ENCODE measurements around the gene CNDP2.
A peak's percentile ranks its signal among the peaks of the same experiment; 100 is the strongest.
"Not testable (repeated sequence)": the region's sequence is repeated elsewhere in the genome, so short reads cannot be mapped to it uniquely, and the experiment has no call there.

Gene CNDP2

GRCh38 chr18:74493689-74494088, 2.5 kb upstream of the CNDP2 start:
- Histone ChIP-seq H3K27me3 (ENCODE audit: control insufficient read depth, insufficient read depth, low read length) (no peaks in the 10 kb centered on the region), H3K9ac (ENCODE audit: low read length) (no peak overlapping the region), H3K36me3 (ENCODE audit: control insufficient read depth, low read depth, low read length) (no peaks in the 10 kb centered on the region), H3K9me3 (ENCODE audit: control insufficient read depth, low read depth, low read length) (no peaks in the 10 kb centered on the region), H3K27ac (ENCODE audit: low read length) (no peak overlapping the region), H3K4me3 (ENCODE audit: low read length) (no peak overlapping the region), H3K4me1 (ENCODE audit: control insufficient read depth, low read depth, low read length) (peaks cover 4% of the 10 kb centered on the region)

DNA sequence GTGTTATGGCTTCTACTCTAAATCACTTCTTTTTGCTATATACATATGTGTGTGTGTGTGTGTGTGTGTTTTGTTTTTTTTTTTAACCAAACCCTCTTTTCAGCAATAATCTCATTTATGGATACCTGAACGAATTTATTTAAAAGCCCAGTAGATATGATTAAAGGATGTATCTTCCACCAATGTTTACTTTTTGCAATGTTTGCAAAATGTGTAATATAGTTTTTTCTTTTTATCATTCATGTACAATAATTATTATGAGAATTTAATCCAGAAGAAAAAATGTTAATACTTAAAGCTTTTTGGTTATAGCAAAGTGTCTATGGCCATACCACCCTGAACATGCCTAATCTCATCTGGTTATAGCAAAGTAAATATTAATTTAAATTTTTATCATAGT, 1.6 kb upstream of the CNDP2 start:
- no peaks in the 10 kb centered on the region for H3K9me3 ChIP-seq (ENCODE audit: control insufficient read depth, low read depth, low read length)
- no peak overlapping the region for H3K9ac ChIP-seq (ENCODE audit: low read length)
- no peak overlapping the region for H3K27ac ChIP-seq (ENCODE audit: low read length)
- no peaks in the 10 kb centered on the region for H3K27me3 ChIP-seq (ENCODE audit: control insufficient read depth, insufficient read depth, low read length)
- peaks cover 10% of the 10 kb centered on the region for H3K4me1 ChIP-seq (ENCODE audit: control insufficient read depth, low read depth, low read length)
- no peaks in the 10 kb centered on the region for H3K36me3 ChIP-seq (ENCODE audit: control insufficient read depth, low read depth, low read length)
- no peak overlapping the region for H3K4me3 ChIP-seq (ENCODE audit: low read length)

DNA sequence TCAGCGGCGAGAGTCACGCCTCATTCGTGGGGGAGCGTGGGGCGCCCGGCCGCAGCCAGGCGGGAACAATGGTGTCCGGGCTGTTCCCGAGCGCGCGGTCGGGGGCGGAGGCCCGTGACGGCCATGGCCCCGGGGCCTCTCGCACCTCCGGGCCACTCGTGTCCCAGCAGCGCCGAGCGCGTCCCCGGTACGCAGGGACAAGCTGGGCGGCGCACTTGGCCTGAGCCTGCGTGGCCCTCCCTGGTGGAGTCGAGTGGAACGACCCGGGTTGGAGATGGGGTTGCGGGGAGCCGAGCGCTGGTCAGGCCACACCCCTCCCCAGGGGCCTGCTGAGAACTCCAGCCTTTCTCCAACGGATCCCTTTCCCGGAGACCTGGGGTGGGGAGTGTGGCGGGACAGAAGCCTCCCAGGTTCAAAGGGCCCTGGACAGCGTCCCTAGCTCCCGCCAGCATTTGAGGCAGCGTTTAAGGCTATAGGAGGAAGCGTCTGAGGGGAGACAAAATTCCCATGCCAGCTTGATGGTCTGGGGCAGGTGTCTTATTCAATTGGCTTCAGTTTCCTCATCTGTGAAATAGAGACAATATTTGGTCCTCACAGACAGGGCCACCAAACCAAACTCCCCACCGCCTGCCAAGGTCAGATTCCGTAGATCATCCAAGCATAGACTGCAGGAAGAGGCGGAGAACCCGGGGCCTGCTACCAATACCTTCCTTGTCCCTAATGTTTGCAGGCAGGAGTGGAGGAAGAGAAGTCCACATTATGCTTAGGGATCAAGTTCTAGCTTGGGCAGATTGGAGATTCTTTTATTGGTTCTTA, 553 bp downstream of the CNDP2 start:
- peak overlapping the region; percentile 90 for H3K9ac ChIP-seq (ENCODE audit: low read length)
- peaks cover 13% of the 10 kb centered on the region for H3K4me1 ChIP-seq (ENCODE audit: control insufficient read depth, low read depth, low read length)
- H3K27me3 ChIP-seq (ENCODE audit: control insufficient read depth, insufficient read depth, low read length), result no peaks in the 10 kb centered on the region
- H3K4me3 ChIP-seq (ENCODE audit: low read length), result peak overlapping the region; percentile 83
- no peaks in the 10 kb centered on the region for H3K9me3 ChIP-seq (ENCODE audit: control insufficient read depth, low read depth, low read length)
- H3K27ac ChIP-seq (ENCODE audit: low read length), result peak overlapping the region; percentile 77
- peaks cover 18% of the 10 kb centered on the region for H3K36me3 ChIP-seq (ENCODE audit: control insufficient read depth, low read depth, low read length)

DNA sequence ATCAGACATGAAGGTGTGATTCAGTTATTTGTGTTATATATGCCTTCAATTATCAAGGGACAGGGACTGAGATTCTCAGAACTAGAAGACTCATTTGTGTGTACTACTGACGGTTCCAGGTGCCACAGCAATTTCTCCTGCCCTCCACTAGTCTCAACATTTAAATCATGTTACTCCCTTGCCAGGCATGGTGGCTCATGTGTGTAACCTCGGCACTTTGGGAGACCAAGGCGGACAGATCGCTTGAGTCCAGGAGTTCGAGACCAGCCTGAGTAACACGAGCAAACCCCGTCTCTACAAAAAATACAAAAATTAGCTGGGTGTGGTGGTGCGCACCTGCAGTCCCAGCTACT, 1.1 kb downstream of the CNDP2 start:
- H3K27ac ChIP-seq (ENCODE audit: low read length), result no peak overlapping the region
- H3K4me3 ChIP-seq (ENCODE audit: low read length), result peak overlapping the region; percentile 83
- no peaks in the 10 kb centered on the region for H3K27me3 ChIP-seq (ENCODE audit: control insufficient read depth, insufficient read depth, low read length)
- H3K9me3 ChIP-seq (ENCODE audit: control insufficient read depth, low read depth, low read length), result no peaks in the 10 kb centered on the region
- peaks cover 13% of the 10 kb centered on the region for H3K4me1 ChIP-seq (ENCODE audit: control insufficient read depth, low read depth, low read length)
- H3K36me3 ChIP-seq (ENCODE audit: control insufficient read depth, low read depth, low read length), result peaks cover 23% of the 10 kb centered on the region
- peak overlapping the region; percentile 90 for H3K9ac ChIP-seq (ENCODE audit: low read length)

GRCh38 chr18:74497778-74498177, 1.6 kb downstream of the CNDP2 start:
- no peaks in the 10 kb centered on the region for H3K27me3 ChIP-seq (ENCODE audit: control insufficient read depth, insufficient read depth, low read length)
- no peak overlapping the region for H3K9ac ChIP-seq (ENCODE audit: low read length)
- peak overlapping the region; percentile 83 for H3K4me3 ChIP-seq (ENCODE audit: low read length)
- no peaks in the 10 kb centered on the region for H3K9me3 ChIP-seq (ENCODE audit: control insufficient read depth, low read depth, low read length)
- peaks cover 13% of the 10 kb centered on the region for H3K4me1 ChIP-seq (ENCODE audit: control insufficient read depth, low read depth, low read length)
- peaks cover 27% of the 10 kb centered on the region for H3K36me3 ChIP-seq (ENCODE audit: control insufficient read depth, low read depth, low read length)
- no peak overlapping the region for H3K27ac ChIP-seq (ENCODE audit: low read length)

DNA sequence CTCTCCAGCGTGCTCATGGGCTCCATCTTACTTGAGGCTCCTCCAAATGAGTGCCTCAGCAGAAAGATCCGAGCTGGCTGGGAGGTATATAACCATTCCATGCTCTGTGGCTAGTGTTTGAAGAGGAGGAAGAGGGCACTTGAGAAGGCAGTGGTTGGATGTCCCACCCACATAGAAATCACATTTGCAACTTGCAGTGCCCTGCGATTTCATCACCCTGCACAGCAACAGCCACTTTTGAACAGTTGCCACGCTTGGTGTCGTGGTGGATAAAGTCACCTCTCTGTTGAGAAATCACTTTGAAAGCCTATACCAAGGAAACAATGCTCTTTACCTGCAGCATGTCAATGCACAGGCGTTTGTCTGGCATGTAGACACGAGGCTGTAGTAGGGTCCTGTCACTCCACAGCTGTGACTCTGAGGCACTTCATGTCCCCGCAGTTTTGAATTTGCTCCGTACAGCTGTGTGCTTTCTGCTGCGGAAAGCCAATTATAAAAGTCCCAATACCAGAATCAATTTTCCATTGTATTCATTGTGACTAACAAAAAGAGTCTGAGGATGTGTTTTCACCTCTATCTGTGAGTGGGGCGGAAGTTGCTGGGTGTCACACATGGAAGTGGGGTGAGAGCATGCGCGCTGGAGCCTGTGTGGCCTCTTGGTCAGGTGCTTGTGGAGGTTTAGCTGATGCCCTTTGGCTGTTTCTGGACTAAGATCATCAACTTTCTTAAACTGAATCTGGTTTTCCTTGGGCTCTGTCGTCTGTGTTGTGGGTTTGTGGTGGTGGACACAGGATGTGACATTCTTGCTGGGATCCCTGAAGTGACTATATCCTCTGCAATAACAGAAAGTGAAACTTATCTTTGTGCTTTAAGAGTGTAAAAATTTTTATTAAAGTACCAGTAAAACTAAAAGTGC, 2.8 kb downstream of the CNDP2 start:
- Histone ChIP-seq H3K36me3 (ENCODE audit: control insufficient read depth, low read depth, low read length) (peaks cover 36% of the 10 kb centered on the region), H3K9me3 (ENCODE audit: control insufficient read depth, low read depth, low read length) (no peaks in the 10 kb centered on the region), H3K9ac (ENCODE audit: low read length) (peak overlapping the region; percentile 20), H3K4me3 (ENCODE audit: low read length) (no peak overlapping the region), H3K27me3 (ENCODE audit: control insufficient read depth, insufficient read depth, low read length) (no peaks in the 10 kb centered on the region), H3K4me1 (ENCODE audit: control insufficient read depth, low read depth, low read length) (peaks cover 13% of the 10 kb centered on the region), H3K27ac (ENCODE audit: low read length) (no peak overlapping the region)

GRCh38 chr18:74499633-74500032, 3.5 kb downstream of the CNDP2 start:
- Histone ChIP-seq H3K36me3 (ENCODE audit: control insufficient read depth, low read depth, low read length) (peaks cover 43% of the 10 kb centered on the region), H3K9me3 (ENCODE audit: control insufficient read depth, low read depth, low read length) (no peaks in the 10 kb centered on the region), H3K27me3 (ENCODE audit: control insufficient read depth, insufficient read depth, low read length) (no peaks in the 10 kb centered on the region), H3K4me3 (ENCODE audit: low read length) (no peak overlapping the region), H3K27ac (ENCODE audit: low read length) (no peak overlapping the region), H3K9ac (ENCODE audit: low read length) (peak overlapping the region; percentile 20), H3K4me1 (ENCODE audit: control insufficient read depth, low read depth, low read length) (peaks cover 13% of the 10 kb centered on the region)

- no peak overlapping the region for H3K27ac ChIP-seq (ENCODE audit: low read length)
- no peak overlapping the region for H3K4me3 ChIP-seq (ENCODE audit: low read length)
- H3K9me3 ChIP-seq (ENCODE audit: control insufficient read depth, low read depth, low read length), result no peaks in the 10 kb centered on the region
- H3K4me1 ChIP-seq (ENCODE audit: control insufficient read depth, low read depth, low read length), result peaks cover 13% of the 10 kb centered on the region
- H3K9ac ChIP-seq (ENCODE audit: low read length), result no peak overlapping the region
- peaks cover 45% of the 10 kb centered on the region for H3K36me3 ChIP-seq (ENCODE audit: control insufficient read depth, low read depth, low read length)
- H3K27me3 ChIP-seq (ENCODE audit: control insufficient read depth, insufficient read depth, low read length), result no peaks in the 10 kb centered on the region
Observed at GRCh38 chr18:74500372-74500771, 4.2 kb downstream of the CNDP2 start.

DNA sequence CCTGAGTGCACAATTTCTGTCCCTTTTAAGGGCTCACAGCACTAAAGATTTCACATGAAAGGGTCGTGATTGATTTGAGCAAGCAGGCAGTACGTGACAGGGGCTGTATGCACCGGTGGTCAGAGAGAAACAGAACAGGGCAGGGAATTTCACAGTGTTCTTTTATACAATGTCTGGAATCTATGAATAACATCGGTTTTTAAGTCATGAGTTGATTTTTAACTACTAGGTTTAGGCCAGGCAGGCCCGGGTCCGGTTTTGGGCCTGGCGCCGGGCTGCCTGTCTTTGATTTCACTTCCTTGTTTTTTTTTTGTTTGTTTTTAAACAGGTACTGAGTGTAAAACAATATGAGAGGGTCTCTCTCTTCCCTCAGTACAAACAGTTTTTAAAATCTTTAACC, 4.6 kb downstream of the CNDP2 start:
- H3K9ac ChIP-seq (ENCODE audit: low read length); H3K4me3 ChIP-seq (ENCODE audit: low read length): not testable (repeated sequence)

GRCh38 chr18:74501386-74501785, 5.2 kb downstream of the CNDP2 start:
- no peaks in the 10 kb centered on the region for H3K27me3 ChIP-seq (ENCODE audit: control insufficient read depth, insufficient read depth, low read length)
- no peak overlapping the region for H3K4me3 ChIP-seq (ENCODE audit: low read length)
- no peak overlapping the region for H3K27ac ChIP-seq (ENCODE audit: low read length)
- no peak overlapping the region for H3K9ac ChIP-seq (ENCODE audit: low read length)
- H3K9me3 ChIP-seq (ENCODE audit: control insufficient read depth, low read depth, low read length), result no peaks in the 10 kb centered on the region
- peaks cover 53% of the 10 kb centered on the region for H3K36me3 ChIP-seq (ENCODE audit: control insufficient read depth, low read depth, low read length)
- H3K4me1 ChIP-seq (ENCODE audit: control insufficient read depth, low read depth, low read length), result peaks cover 13% of the 10 kb centered on the region

More for the DNA sequence above, 4.6 kb downstream of the CNDP2 start:
- peaks cover 13% of the 10 kb centered on the region for H3K4me1 ChIP-seq (ENCODE audit: control insufficient read depth, low read depth, low read length)
- peaks cover 49% of the 10 kb centered on the region for H3K36me3 ChIP-seq (ENCODE audit: control insufficient read depth, low read depth, low read length)
- not testable (repeated sequence) for H3K27ac ChIP-seq (ENCODE audit: low read length); H3K27me3 ChIP-seq (ENCODE audit: control insufficient read depth, insufficient read depth, low read length); H3K9me3 ChIP-seq (ENCODE audit: control insufficient read depth, low read depth, low read length)

DNA sequence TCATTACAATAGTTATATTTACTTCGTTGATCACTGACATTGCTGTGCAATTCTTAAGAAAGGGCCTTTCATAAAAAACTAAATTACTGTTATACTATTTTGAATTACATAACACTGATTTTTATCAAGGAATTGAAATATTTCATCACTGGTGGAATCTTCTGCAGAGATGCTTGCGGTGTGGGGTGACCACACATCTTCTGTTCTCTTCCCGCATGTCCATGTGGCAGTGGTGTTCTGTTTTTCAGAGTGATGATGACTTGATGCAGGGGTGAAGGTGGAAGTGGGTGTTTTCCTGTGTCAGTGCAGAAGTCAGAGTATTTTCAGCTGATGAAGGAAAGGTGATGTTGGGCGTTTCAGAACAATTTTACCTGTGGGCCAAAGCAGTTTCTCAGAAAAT, 7.0 kb downstream of the CNDP2 start:
- Histone ChIP-seq H3K4me3 (ENCODE audit: low read length) (no peak overlapping the region), H3K27me3 (ENCODE audit: control insufficient read depth, insufficient read depth, low read length) (no peaks in the 10 kb centered on the region), H3K9me3 (ENCODE audit: control insufficient read depth, low read depth, low read length) (no peaks in the 10 kb centered on the region), H3K9ac (ENCODE audit: low read length) (no peak overlapping the region), H3K4me1 (ENCODE audit: control insufficient read depth, low read depth, low read length) (peaks cover 9% of the 10 kb centered on the region), H3K27ac (ENCODE audit: low read length) (no peak overlapping the region), H3K36me3 (ENCODE audit: control insufficient read depth, low read depth, low read length) (peaks cover 66% of the 10 kb centered on the region)

All from iPS-18a (cell line).